Colonic mucosa (tissue), 4 donors: Measurements from ENCODE around the gene LYRM2. TPM values are rescaled to one million over a fixed set of nuclear protein-coding genes. Genes with fewer than 3 reads are reported as not detected.

Experiments
- DNase-seq: peaks from one replicate; pipeline ENCODE4 v3.0.0-alpha.2; 2020
- H3K27ac ChIP-seq: fragments of 200-600 bp; one replicate; pipeline ENCODE4 v1.8.0; 2021
- H3K27me3 ChIP-seq: fragments of 200-600 bp; one replicate; pipeline ENCODE4 v1.8.0; 2021
- H3K36me3 ChIP-seq: fragments of 200-600 bp; one replicate; pipeline ENCODE4 v1.8.0; 2021
- H3K4me1 ChIP-seq: fragments of 200-600 bp; one replicate; pipeline ENCODE4 v1.8.0; 2021; ENCODE audit warnings: mild to moderate bottlenecking
- H3K4me3 ChIP-seq: fragments of 200-600 bp; one replicate; pipeline ENCODE4 v1.8.0; 2021
- H3K9ac ChIP-seq, 2 donors: one replicate each; pipeline ENCODE4 v1.7.0; 2013; ENCODE audit warnings: control low read depth in 2 of 2, low read depth in 2 of 2, low read length in 2 of 2
- H3K9me3 ChIP-seq: fragments of 200-600 bp; one replicate; pipeline ENCODE4 v1.8.0; 2021
- CTCF ChIP-seq: fragments of 200-600 bp; IDR thresholded peaks from one replicate; pipeline ENCODE4 v1.8.0; 2022; ENCODE audit warnings: antibody characterized with exemption, mild to moderate bottlenecking
- intact Hi-C: fragments of 100-400 bp; cut with DNase I; formaldehyde crosslinking; loops from one replicate; pipeline ENCODE4 v1.14.1; 2022
- total RNA-seq, 2 donors: library from RNA; stranded (reverse); fragmentation: NEBNext Ultra II Directional in 1 of 2; extraction: Animal tissue kit (Norgen Biotek cat#: 25700) in 1 of 2; gene quantifications; one replicate each; pipeline ENCODE4 v1.2.1, GENCODE V29; 2021
- donor health status: healthy.
- donor health status: DM: no; HTN: no; CAD: no.
- donor health status: DM: no; HTN: no; CAD: no.

LYRM2 gene
- total RNA-seq, 2 donors from 2014 or later = 28.7 to 43.5 TPM

- no peaks in the 10 kb centered on the region for H3K27me3 ChIP-seq
- TF ChIP-seq CTCF = no peak
- H3K27ac ChIP-seq = no peak overlapping the region
- H3K9ac ChIP-seq = no peak overlapping the region
- no peak for DNase-seq
- intact Hi-C loops = no loop called here
- no peaks in the 10 kb centered on the region for H3K4me1 ChIP-seq
- H3K9me3 ChIP-seq = no peaks in the 10 kb centered on the region
- H3K36me3 ChIP-seq = peaks cover 12% of the 10 kb centered on the region
- no peak overlapping the region for H3K4me3 ChIP-seq
Measured at GRCh38 chr6:89660981-89661380, 22.4 kb upstream of the LYRM2 start.

GRCh38 chr6:89657445-89658158, 19.1 kb upstream of the LYRM2 start:
- Histone ChIP-seq H3K27ac (no peak overlapping the region), H3K9ac (no peak overlapping the region), H3K9me3 (no peaks in the 10 kb centered on the region), H3K36me3 (peaks cover 16% of the 10 kb centered on the region), H3K4me3 (no peak overlapping the region), H3K27me3 (no peaks in the 10 kb centered on the region), H3K4me1 (no peaks in the 10 kb centered on the region)
- intact Hi-C loops = no loop called here
- TF ChIP-seq CTCF = no peak
- DNase-seq = no peak

GRCh38 chr6:89655122-89655521, 16.6 kb upstream of the LYRM2 start:
- intact Hi-C loops = no loop called here
- TF ChIP-seq CTCF = no peak
- H3K27ac ChIP-seq = no peak overlapping the region
- no peaks in the 10 kb centered on the region for H3K4me1 ChIP-seq
- peaks cover 4% of the 10 kb centered on the region for H3K36me3 ChIP-seq
- no peaks in the 10 kb centered on the region for H3K27me3 ChIP-seq
- no peak for DNase-seq
- H3K9ac ChIP-seq = no peak overlapping the region
- H3K4me3 ChIP-seq = no peak overlapping the region
- no peaks in the 10 kb centered on the region for H3K9me3 ChIP-seq

- no peaks in the 10 kb centered on the region for H3K9me3 ChIP-seq
- TF ChIP-seq CTCF = no peak
- no peaks in the 10 kb centered on the region for H3K27me3 ChIP-seq
- no peak overlapping the region for H3K9ac ChIP-seq
- H3K36me3 ChIP-seq = peaks cover 4% of the 10 kb centered on the region
- no peak overlapping the region for H3K4me3 ChIP-seq
- no peak for DNase-seq
- intact Hi-C loops = no loop called here
- H3K27ac ChIP-seq = no peak overlapping the region
- no peaks in the 10 kb centered on the region for H3K4me1 ChIP-seq
Measured at GRCh38 chr6:89650579-89650978, 12.0 kb upstream of the LYRM2 start.

GRCh38 chr6:89649682-89650081, 11.1 kb upstream of the LYRM2 start:
- no peak for TF ChIP-seq CTCF
- intact Hi-C loops = no loop called here
- no peak overlapping the region for H3K9ac ChIP-seq
- no peak overlapping the region for H3K27ac ChIP-seq
- no peaks in the 10 kb centered on the region for H3K9me3 ChIP-seq
- H3K4me3 ChIP-seq = no peak overlapping the region
- H3K27me3 ChIP-seq = no peaks in the 10 kb centered on the region
- peaks cover 4% of the 10 kb centered on the region for H3K36me3 ChIP-seq
- H3K4me1 ChIP-seq = no peaks in the 10 kb centered on the region
- no peak for DNase-seq
